GM19240 (cell line): ENCODE measurements around the gene FXN.
"Not testable (repeated sequence)": the region's sequence is repeated elsewhere in the genome, so short reads cannot be mapped to it uniquely, and the experiment has no call there.

Source experiments
- DNase-seq: peaks from one replicate; pipeline ENCODE4 v3.0.0; 2011; ENCODE audit warnings: low spot score; ENCODE audit not compliant: insufficient read length

Gene FXN

GRCh38 chr9:69097923-69098593 lies 62.5 kb downstream of the FXN start:
- DNase-seq: no peak

- DNase-seq: not testable (repeated sequence)
These were observed 67.9 kb downstream of the FXN start for GRCh38 chr9:69103348-69103996.

DNA sequence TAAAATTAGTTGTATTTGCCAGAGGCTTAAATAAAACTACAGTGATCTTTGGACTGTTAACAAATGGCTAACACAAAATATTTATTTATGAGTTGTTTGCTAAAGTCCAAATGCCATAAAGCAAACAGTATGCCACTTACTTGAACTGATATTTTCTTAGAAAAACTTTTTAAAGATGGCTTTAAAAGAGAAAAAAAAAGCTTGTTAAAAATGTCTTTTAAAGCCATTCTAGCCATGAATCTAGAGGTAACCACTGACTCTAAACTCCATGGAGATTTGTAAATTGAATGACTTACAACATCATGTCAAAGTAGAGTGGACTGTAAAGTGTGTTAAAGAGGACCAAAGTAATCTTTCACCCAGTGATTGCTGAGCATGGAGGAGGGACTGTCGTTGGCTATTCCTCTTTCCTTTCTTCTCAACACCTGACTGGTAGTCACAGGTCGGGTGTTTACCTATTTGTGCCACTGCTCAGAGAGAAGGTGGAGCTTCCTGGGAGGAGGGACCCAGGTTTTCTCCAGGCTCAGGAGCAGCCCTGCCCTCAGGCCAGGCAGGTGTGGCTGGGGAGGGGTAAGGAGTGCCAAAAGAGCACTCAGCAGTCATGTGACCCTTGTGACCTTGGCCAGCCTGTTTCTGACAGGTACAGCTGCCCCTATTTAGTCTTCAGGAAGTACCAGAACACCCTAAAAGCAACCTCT lies 69.4 kb downstream of the FXN start:
- no peak for DNase-seq

DNA sequence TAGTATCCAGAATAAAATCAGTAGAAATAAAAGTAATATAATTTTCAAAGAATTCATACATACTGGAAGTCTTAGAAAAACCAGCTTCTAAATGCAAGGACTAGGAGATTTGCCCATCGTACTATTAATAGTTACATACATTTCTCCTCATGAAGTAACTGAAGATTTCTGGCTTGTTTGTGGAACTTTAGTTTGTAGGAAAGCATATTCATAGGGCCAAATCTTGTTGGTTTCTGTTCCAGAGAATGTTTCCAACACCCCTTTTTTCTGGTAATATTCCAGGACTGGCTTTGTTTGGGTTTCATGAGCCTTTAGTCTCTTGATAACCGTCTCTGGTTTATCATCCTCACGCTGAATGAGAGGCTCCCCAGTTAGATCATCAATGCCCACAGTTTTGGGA lies 72.2 kb downstream of the FXN start:
- DNase-seq: no peak

DNA sequence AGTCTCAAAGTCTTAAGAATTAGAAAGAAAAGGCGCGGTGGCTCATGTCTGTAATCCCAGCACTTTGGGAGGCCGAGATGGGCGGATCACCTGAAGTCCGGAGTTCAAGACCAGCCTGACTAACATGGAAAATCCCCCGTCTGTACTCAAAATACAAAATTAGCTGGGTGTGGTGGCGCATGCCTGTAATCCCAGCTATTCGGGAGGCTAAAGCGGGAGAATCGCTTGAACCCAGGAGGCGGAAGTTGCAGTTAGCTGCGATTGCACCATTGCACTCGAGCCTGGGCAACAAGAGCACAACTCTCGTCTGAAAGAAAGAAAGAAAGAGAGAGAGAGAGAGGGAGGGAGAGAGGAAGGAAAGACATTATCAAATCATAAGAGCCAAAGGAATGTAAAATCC lies 73.2 kb downstream of the FXN start:
- DNase-seq: not testable (repeated sequence)

DNA sequence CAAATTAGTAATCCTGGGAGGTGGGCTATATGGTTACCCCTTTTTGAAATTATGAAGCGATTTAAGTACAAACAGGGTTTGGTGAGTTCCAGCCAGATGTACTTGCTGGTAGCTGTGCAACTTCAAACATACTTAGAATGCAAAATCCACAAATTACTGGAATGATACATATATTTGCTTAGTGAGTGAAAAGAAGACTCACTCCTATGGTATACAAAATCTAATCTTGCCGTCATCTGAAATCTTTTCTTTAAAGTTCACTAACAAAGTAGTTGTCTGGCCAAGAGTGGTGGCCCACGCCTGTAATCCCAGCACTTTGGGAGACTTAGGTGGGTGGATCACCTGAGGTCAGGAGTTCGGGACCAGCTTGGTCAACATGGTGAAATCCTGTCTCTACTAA lies 73.6 kb downstream of the FXN start:
- no peak for DNase-seq

GRCh38 chr9:69112646-69113045 lies 77.1 kb downstream of the FXN start:
- not testable (repeated sequence) for DNase-seq

DNA sequence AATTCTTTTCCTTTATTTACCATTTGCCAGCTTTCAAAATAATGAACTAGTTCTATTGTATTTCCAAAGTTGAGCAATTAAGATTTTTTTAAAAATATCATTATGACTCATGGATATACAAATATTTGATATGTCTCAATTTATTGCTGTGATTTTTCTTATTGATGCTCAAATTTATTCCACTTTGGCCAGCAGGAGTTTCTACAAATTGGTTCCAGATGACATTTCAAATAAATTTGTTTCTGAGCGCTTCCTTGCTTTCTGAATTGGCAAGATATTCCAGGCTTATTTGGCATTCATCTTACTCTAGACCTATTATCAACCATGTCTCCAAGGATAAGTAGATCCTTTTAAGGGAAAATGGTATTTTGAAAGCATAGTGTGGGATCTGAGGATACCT lies 80.1 kb downstream of the FXN start:
- no peak for DNase-seq

GRCh38 chr9:69118656-69119055 lies 83.1 kb downstream of the FXN start:
- no peak for DNase-seq

DNA sequence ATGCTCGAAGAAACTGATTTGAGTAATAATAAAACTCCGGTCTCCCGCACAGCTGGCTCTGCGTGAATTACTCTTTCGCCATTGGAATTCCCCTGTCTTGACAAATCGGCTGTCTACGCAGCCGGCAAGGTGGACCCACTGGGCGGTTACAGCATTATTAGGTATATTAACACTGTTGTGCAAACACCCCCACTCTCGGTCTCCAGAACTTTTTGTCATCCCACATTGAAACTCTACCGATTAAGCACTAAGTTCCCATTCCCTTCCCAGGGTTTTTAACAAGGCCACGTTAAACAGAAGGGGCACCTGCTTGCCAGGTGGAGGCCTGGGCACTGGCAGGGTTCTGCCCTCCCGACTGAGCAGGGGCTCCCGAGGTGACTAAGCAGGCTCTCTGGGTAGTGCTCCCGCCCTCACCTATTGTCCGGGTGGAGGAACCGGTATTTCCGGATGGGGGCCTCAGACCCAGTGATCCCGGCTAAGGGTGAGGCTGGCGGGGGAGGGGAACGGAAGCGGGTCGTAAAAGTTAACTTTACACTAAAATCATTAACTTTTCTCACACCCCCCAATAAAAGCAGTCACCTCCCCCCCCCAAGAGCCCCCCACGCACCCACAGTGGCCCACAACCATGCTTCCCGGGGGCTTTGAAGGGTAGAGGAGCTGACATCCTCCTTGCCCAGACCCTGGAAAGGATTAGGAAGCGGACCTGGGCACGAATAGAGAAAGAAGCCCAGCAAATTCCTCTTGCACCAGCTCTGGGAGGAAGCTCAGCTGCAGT lies 85.0 kb downstream of the FXN start:
- peak; percentile 16 for DNase-seq

- DNase-seq: peak; percentile 38
These were observed 85.9 kb downstream of the FXN start for GRCh38 chr9:69121155-69122081.

- peak; percentile 47 for DNase-seq
These were observed 86.6 kb downstream of the FXN start for GRCh38 chr9:69122082-69122548.

DNA sequence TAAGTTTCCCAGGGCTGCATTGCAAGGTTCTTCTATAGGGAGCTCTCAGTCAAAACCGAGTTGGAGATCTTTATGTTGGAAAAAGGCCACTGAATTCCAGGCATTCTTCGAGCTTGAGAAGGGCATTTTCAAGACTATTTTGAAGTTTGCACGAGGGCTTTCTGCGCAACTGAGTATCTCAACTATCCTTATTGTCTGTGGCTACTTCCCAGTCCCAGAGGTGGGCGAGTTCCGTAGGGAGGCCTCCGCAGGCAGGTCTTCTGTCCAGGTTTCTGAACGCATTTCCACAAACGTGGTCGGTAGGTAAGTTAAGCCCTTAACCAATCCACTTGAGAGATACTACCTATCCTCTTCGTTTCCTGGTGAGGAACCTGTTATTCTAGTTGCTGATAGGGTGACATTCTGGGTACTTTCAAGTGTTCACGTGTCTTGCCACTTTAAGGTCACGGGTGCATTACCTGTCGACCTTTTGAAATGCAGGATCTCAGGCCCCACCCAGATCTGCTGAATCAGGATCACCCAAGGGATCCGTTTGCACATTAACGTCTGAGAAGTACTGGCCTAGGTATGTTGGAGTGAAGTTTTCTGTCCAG lies 87.1 kb downstream of the FXN start:
- DNase-seq: no peak

DNA sequence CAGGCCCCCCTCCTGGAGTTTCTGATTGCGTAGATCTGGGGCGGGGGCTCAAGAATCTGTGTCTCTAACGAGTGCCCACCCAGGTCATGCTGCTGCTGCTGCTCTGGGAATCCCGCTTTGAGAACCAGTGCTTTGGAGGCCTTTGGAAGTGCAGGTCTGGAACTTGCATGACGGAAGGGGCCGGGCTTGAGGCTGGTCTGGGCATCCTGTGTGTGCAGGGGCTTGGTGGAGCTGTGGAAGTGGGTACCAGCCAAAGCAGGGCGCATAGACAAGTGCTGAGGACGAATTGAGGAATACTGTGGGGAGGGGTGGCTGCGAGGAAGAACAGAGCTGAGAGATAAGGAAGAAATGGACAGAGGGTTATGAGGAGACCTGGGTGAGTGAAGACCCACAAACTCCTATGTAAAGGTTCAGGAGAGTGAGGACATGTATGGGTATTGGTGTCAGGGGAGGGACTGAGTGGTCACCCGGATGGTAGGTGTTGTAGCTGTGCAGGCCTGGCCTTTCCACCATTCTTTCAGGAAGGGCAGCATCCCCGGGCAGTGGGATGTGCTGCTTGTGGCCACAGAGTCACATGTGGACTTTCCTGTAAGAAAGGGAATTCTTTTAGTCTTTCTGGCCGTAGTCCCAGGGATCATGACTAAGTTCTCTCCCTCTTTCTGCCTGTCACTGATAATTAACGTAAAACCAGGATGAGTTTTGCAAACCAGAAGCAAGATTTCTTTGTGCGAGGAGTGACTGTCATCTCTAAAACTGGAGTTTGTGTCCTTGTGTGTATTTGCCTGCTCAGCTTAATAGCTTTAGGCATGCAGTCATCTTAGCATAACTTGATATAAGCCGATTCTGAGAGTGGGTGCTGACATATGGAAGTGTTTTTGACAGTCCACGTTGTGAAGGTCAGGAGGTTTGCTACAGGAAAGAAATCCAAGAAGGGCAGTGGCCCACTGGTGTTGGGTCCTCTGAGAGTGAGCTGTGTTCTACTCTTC lies 95.2 kb downstream of the FXN start:
- no peak for DNase-seq

- DNase-seq: no peak
These were observed 96.1 kb downstream of the FXN start for GRCh38 chr9:69131682-69132081.

DNA sequence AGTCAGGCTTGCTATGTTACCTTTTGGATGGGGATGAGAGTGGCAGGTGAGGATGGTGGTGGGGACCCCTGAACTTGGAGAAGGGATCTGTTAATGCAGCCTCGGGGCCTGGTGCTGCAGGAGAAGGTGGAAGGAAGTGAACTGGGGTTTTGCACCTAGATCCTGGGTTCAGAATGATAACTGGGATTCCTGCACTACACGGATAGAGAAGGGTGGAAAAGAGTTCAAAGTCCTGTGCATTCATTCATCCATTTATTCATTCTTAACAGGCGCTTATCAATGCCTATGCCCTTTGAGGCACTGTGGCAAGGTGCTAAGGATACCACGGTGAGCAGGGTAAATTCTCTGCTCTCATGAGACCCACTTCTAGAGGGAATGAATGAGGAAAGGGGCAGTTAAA lies 96.8 kb downstream of the FXN start:
- no peak for DNase-seq

DNA sequence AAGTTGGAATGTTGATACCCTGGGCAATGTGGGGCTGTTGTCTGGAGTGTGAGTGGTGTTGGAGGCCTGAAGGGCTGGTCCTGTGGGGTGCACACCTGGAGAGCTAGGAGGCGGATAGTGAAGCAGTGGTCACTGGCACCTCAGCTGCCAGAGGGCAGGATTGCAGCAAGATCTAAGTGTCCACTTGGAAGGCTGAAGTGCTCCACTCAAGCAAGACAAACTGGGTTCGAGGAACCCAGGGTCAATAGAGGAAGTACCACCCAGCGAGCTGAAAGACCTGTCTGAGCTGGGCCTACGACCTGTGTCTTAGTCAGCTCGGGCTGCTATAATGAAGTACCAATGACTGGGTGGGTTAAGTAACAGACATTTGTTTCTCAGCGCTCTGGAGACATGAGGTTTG lies 98.9 kb downstream of the FXN start:
- DNase-seq: no peak

- DNase-seq: no peak
These were observed 100.6 kb downstream of the FXN start for GRCh38 chr9:69136185-69136584.

- DNase-seq: no peak
These were observed 101.2 kb downstream of the FXN start for GRCh38 chr9:69136779-69137178.
